Mucosa of descending colon (tissue), 3 donors: ENCODE measurements around the gene OCA2. TPM values are rescaled to one million over a fixed set of nuclear protein-coding genes. Genes with fewer than 3 reads are reported as not detected.

Experiments used
- ATAC-seq: fragments of 200-7000 bp; cut with Tn5 transposase; one replicate; pipeline ENCODE4 v1.9.1; 2020; ENCODE audit warnings: mild to moderate bottlenecking, moderate library complexity
- DNase-seq, 3 donors: peaks; one replicate each; pipeline ENCODE4 v3.0.0-alpha.2; 2020
- H3K36me3 ChIP-seq: fragments of 200-600 bp; one replicate; pipeline ENCODE4 v1.8.0; 2021; ENCODE audit warnings: low read depth, mild to moderate bottlenecking
- H3K4me1 ChIP-seq: fragments of 200-600 bp; one replicate; pipeline ENCODE4 v1.8.0; 2021; ENCODE audit warnings: low read depth, mild to moderate bottlenecking
- H3K4me3 ChIP-seq: fragments of 200-600 bp; one replicate; pipeline ENCODE4 v1.8.0; 2021; ENCODE audit warnings: mild to moderate bottlenecking
- H3K9me3 ChIP-seq: fragments of 200-600 bp; one replicate; pipeline ENCODE4 v1.8.0; 2021; ENCODE audit warnings: mild to moderate bottlenecking
- CTCF ChIP-seq: fragments of 200-600 bp; IDR thresholded peaks from one replicate; pipeline ENCODE4 v1.8.0; 2022; ENCODE audit warnings: antibody characterized with exemption, mild to moderate bottlenecking
- intact Hi-C, 2 donors: fragments of 100-400 bp; cut with DNase I in 1 of 2; cut with micrococcal nuclease in 1 of 2; formaldehyde crosslinking; loops; one replicate each; pipeline versions ENCODE4 v1.11.0 to v1.11.1; 2022; cut with DNase I, micrococcal nuclease
- total RNA-seq, 3 donors: library from RNA; stranded (reverse); fragmentation: NEBNext Ultra II Directional in 2 of 3; extraction: Animal tissue kit (Norgen Biotek cat#: 25700) in 2 of 3; gene quantifications; one replicate each; pipeline versions ENCODE4 v1.2.1 to v1.2.4, GENCODE V29; 2021 to 2023
- donor health status: DM: no; HTN: no; CAD: no; lungs with moderate emphysema.
- donor health status: DM: no; HTN: no; CAD: no.
- donor health status: DM: no; HTN: yes; CAD: no.

OCA2 gene
- total RNA-seq, 3 donors from 2014 or later: 0.22 to 0.32 TPM; not detected in 1

DNA sequence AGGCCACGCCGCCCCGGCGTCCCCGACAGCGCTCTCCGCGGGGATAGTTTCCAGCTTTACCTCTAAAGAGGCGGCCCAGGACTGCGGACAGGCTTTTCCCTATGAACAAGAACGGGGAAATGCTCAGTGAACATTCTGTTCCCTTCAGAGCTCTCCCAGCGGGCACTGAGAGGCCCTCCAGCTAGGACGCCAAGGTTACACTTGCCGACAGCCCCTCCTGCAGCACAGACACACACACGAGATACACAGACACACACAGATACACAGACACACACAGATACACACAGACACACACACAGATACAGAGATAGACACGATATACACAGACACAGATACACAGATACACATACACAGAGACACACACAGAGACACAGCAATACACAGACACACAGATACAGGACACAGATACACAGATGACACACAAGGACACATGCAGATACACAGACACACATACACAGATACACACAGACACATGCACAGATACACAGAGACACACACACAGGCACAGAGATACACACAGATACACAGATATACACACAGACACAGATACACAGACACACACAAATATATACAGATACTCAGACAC, 533 bp upstream of the OCA2 start:
- no peak for TF ChIP-seq CTCF
- intact Hi-C loops: no loop called here
- Histone ChIP-seq H3K36me3 (no peaks in the 10 kb centered on the region), H3K4me3 (no peak overlapping the region), H3K4me1 (peaks cover 26% of the 10 kb centered on the region), H3K9me3 (no peaks in the 10 kb centered on the region)
- ATAC-seq (no peak), DNase-seq (no peak)

DNA sequence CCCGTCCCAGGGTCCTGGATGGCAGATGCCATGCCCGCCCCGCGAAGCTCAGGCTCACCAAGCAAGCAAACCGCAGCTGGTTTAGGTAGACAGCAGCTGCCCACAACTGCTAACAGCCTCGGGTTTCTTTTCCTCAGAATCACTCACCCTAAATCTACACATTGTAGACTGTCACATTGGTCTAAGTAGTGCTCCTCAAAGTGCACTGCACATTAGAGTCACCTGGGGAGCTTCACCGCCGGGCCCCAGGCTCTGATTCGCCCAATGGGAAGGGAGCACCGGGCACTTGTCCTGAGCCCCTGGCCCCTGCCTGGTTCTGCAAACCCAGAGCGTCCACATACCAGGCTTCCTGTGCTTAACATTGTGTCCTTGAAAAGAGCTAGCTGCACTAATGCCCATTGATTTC, 752 bp downstream of the OCA2 start:
- DNase-seq: no peak
- ATAC-seq: no peak
- Histone ChIP-seq H3K4me3 (no peak overlapping the region), H3K36me3 (no peaks in the 10 kb centered on the region), H3K4me1 (peaks cover 34% of the 10 kb centered on the region), H3K9me3 (no peaks in the 10 kb centered on the region)
- intact Hi-C loops: no loop called here
- no peak for TF ChIP-seq CTCF

GRCh38 chr15:28097656-28098359, 1.3 kb downstream of the OCA2 start:
- Histone ChIP-seq H3K4me3 (no peak overlapping the region), H3K4me1 (peaks cover 34% of the 10 kb centered on the region), H3K9me3 (no peaks in the 10 kb centered on the region), H3K36me3 (no peaks in the 10 kb centered on the region)
- intact Hi-C loops: no loop called here
- no peak for TF ChIP-seq CTCF
- DNase-seq: no peak
- ATAC-seq: no peak

DNA sequence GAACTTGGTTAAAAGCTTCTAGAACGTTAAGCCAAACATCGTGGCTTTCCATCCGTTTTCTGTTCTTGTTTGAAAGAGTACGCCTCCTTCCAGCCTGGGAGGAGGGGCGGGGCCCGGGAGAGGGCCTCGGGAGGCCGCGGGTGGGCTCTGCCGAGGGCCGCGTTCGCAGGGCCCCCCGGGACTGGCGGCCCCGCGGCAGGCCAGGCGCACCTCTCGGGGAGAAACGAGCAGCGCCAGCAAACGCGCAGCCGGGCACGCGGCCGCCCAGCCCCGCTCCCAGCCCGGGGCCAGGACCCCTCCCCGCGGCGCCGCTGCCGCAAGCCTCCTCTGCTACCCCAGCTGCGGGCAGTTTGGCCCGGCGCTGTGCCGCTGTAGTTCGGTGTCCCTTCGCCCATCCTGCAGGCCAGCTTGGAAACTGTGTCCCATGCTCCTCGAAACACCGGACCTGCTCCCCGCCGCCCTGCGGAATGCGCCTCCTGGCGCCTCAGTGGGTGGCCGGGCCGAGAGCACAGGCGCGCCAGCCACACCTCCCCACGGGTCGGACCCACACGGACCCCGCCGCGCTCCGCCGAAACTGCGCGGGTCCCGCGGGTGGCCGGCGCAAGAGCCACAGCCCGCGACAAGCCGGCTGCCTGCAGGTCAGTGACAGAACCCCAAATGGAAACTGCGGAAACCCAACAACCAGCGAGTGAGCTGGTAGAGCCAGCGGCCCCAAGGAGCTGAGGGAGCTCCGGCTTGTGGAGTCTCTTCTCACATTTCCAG, 2.3 kb downstream of the OCA2 start:
- H3K36me3 ChIP-seq: no peaks in the 10 kb centered on the region
- no peak for TF ChIP-seq CTCF
- H3K4me1 ChIP-seq: peaks cover 34% of the 10 kb centered on the region
- no peak for ATAC-seq
- no peaks in the 10 kb centered on the region for H3K9me3 ChIP-seq
- no peak overlapping the region for H3K4me3 ChIP-seq
- intact Hi-C loops: no loop called here
- DNase-seq: no peak

DNA sequence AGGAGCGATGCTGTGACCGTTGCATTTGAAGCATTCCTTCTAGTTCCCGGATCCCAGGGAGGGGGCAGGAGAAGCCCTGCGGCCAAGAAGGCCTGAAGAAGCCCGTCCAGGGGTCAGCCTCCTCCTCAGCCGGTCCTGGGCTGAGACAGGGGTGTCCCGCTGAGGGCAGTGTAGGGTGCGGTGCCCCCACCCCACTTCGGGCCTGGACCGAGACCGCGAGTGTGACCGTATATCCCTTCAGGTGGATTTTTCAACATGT, 2.8 kb downstream of the OCA2 start:
- TF ChIP-seq CTCF: no peak
- no peak overlapping the region for H3K4me3 ChIP-seq
- H3K36me3 ChIP-seq: no peaks in the 10 kb centered on the region
- peaks cover 4% of the 10 kb centered on the region for H3K9me3 ChIP-seq
- DNase-seq (no peak), ATAC-seq (no peak)
- peaks cover 34% of the 10 kb centered on the region for H3K4me1 ChIP-seq
- intact Hi-C loops: no loop called here
